ENCODE measurements around the gene EBF4. TPM values are rescaled to one million over a fixed set of nuclear protein-coding genes. Genes with fewer than 3 reads are reported as not detected.

EBF4 gene
- total RNA-seq, 6 experiments from 2014 or later, result 0.14 to 0.48 (median 0.46) TPM; not detected in 3

GRCh38 chr20:2809690-2810089, 117.1 kb downstream of the EBF4 start:
- no peak for DNase-seq
- TF ChIP-seq CTCF (IDR thresholded peaks at IDR 0.05), result no peak
- Mint-ChIP-seq H3K9me3 (peaks cover 24% of the 10 kb centered on the region), H3K4me1 (ENCODE audit: low read depth) (peaks cover 19% of the 10 kb centered on the region), H3K4me3 (no peak overlapping the region), H3K36me3 (ENCODE audit: low read depth) (no peaks in the 10 kb centered on the region), H3K27ac (no peak overlapping the region), H3K27me3 (ENCODE audit: insufficient read depth) (peaks cover 22% of the 10 kb centered on the region)

Small RNA genes within 50 kb of the gene (microRNA-seq; reads per million reads assigned to microRNA genes)
- 64.9 reads per million, percentile 44 among the genes with 10 or more reads in this experiment for gene MIR1292

Other genes with a start within 250 kb of the EBF4 start
- gene SNRPB, start 222.0 kb upstream of the EBF4 start, total RNA-seq (2021; fragmentation: NEBNext Ultra II Directional; extraction: Animal tissue kit (Norgen Biotek cat#: 25700)), result 100 to 1,000 TPM; 155 to 240 (median 208) TPM
- 1 to 10 TPM; 6.4 to 9.4 (median 8.8) TPM for gene ZNF343, start 183.9 kb upstream of the EBF4 start, total RNA-seq (2021; fragmentation: NEBNext Ultra II Directional; extraction: Animal tissue kit (Norgen Biotek cat#: 25700))
- gene TMC2, start 156.2 kb upstream of the EBF4 start, total RNA-seq (2021; fragmentation: NEBNext Ultra II Directional; extraction: Animal tissue kit (Norgen Biotek cat#: 25700)), result not detected
- 100 to 1,000 TPM; 151 to 222 (median 165) TPM for gene NOP56, start 40.1 kb upstream of the EBF4 start, total RNA-seq (2021; fragmentation: NEBNext Ultra II Directional; extraction: Animal tissue kit (Norgen Biotek cat#: 25700))
- 10 to 100 TPM; 63.1 to 87.8 (median 79.8) TPM for gene IDH3B, start 28.6 kb upstream of the EBF4 start, total RNA-seq (2021; fragmentation: NEBNext Ultra II Directional; extraction: Animal tissue kit (Norgen Biotek cat#: 25700))
- under 1 TPM in 1 of 6 experiments, not detected in 5; 0.10 TPM for gene CPXM1, start 107.8 kb downstream of the EBF4 start, total RNA-seq (2021; fragmentation: NEBNext Ultra II Directional; extraction: Animal tissue kit (Norgen Biotek cat#: 25700))
- gene C20orf141, start 122.2 kb downstream of the EBF4 start, total RNA-seq (2021; fragmentation: NEBNext Ultra II Directional; extraction: Animal tissue kit (Norgen Biotek cat#: 25700)), result not detected
- gene TMEM239, start 123.6 kb downstream of the EBF4 start, total RNA-seq (2021; fragmentation: NEBNext Ultra II Directional; extraction: Animal tissue kit (Norgen Biotek cat#: 25700)), result not detected
- gene PCED1A, start 147.9 kb downstream of the EBF4 start, total RNA-seq (2021; fragmentation: NEBNext Ultra II Directional; extraction: Animal tissue kit (Norgen Biotek cat#: 25700)), result 10 to 100 TPM; 22.0 to 24.8 (median 23.8) TPM
- gene VPS16, start 148.0 kb downstream of the EBF4 start, total RNA-seq (2021; fragmentation: NEBNext Ultra II Directional; extraction: Animal tissue kit (Norgen Biotek cat#: 25700)), result 10 to 100 TPM; 30.6 to 36.3 (median 35.2) TPM
- 10 to 100 TPM; 44.3 to 54.4 (median 48.7) TPM for gene PTPRA, start 180.7 kb downstream of the EBF4 start, total RNA-seq (2021; fragmentation: NEBNext Ultra II Directional; extraction: Animal tissue kit (Norgen Biotek cat#: 25700))